Measurements from ENCODE around the gene LTBP3. TPM values are rescaled to one million over a fixed set of nuclear protein-coding genes. Genes with fewer than 3 reads are reported as not detected.

The LTBP3 gene
- polyA plus RNA-seq, 1 of the 3 experiments (the other 2 are of a cell fraction), result 167 TPM

- peaks cover 86 to 92% of the 10 kb centered on the region in 2 experiments for H3K4me1 ChIP-seq (ENCODE audit: control insufficient read depth in 1 of 2, insufficient read depth in 2 of 2, low read depth in 1 of 2, low read length in 1 of 2)
- H3K27me3 ChIP-seq (ENCODE audit: insufficient read depth), result no peaks in the 10 kb centered on the region
- H3K9me2 ChIP-seq, result no peaks in the 10 kb centered on the region
- H2AFZ ChIP-seq (ENCODE audit: low read depth), result no peak overlapping the region
- peak overlapping the region; percentile 95 for H3K9ac ChIP-seq
- POLR2A ChIA-PET, result interaction anchor here (10.5 to 26.8 kb wide), 3 partner anchors 13 to 67 kb away, joined by 283 to 1027 read pairs (median 591); partner anchors contain the start of genes MALAT1 and NEAT1
- no peaks in the 10 kb centered on the region for H4K20me1 ChIP-seq (ENCODE audit: insufficient read depth)
- H3K27ac ChIP-seq (ENCODE audit: low read depth in 2 of 2, low read length in 1 of 2), result peak overlapping the region; percentile 100
- peak overlapping the region; percentile 83 for H3K4me2 ChIP-seq
- WGBS (ENCODE audit: low lambda C conversion rate), result 36% methylated on average over 7 of the region's 8 CpGs
- 0 out of 2 replicates have a peak, but pooled peaks have one; percentile 7 for TF ChIP-seq MAX (IDR thresholded peaks at IDR 0.05; ENCODE audit: low read depth)
- no peak for TF ChIP-seq EZH2phosphoT487 (IDR thresholded peaks at IDR 0.05; ENCODE audit: borderline replicate concordance, low read depth)
- CTCF ChIA-PET, result interaction anchor here (1.0 to 8.3 kb wide), 6 partner anchors 9 to 67 kb away, joined by 3 to 58 read pairs (median 6); partner anchors contain the start of genes MALAT1 and NEAT1
- peaks cover 75% of the 10 kb centered on the region for H3K79me2 ChIP-seq (ENCODE audit: insufficient read depth)
- no peak overlapping the region; a peak in 1 of 4 replicates for H3K4me3 ChIP-seq (ENCODE audit: low read depth in 2 of 2, low read length in 1 of 2)
- no peaks in the 10 kb centered on the region for H3K9me3 ChIP-seq
- DNase-seq, result no peak
- peaks cover 88% of the 10 kb centered on the region for H3F3A ChIP-seq (replicated peaks; ENCODE audit: insufficient read depth)
- H3K36me3 ChIP-seq (replicated peaks in 1 of 2; ENCODE audit: control insufficient read depth in 1 of 2, insufficient read depth in 2 of 2, low read length in 1 of 2), result no peaks in the 10 kb centered on the region
These were observed 68.3 kb downstream of the LTBP3 start for GRCh38 chr11:65489706-65490320.

- no peak for DNase-seq
- no peaks in the 10 kb centered on the region for H4K20me1 ChIP-seq (ENCODE audit: insufficient read depth)
- no peak overlapping the region for H2AFZ ChIP-seq (ENCODE audit: low read depth)
- peaks cover 82 to 87% of the 10 kb centered on the region in 2 experiments for H3K4me1 ChIP-seq (ENCODE audit: control insufficient read depth in 1 of 2, insufficient read depth in 2 of 2, low read depth in 1 of 2, low read length in 1 of 2)
- peak overlapping the region; percentile 100 for H3K27ac ChIP-seq (ENCODE audit: low read depth in 2 of 2, low read length in 1 of 2)
- peak overlapping the region; percentile 83 for H3K4me2 ChIP-seq
- no peak overlapping the region; a peak in 1 of 4 replicates for H3K4me3 ChIP-seq (ENCODE audit: low read depth in 2 of 2, low read length in 1 of 2)
- 10% methylated on average over 9 of the region's 10 CpGs for WGBS (ENCODE audit: low lambda C conversion rate)
- H3K9me3 ChIP-seq, result no peaks in the 10 kb centered on the region
- peaks cover 75% of the 10 kb centered on the region for H3K79me2 ChIP-seq (ENCODE audit: insufficient read depth)
- ChIA-PET POLR2A (interaction anchor here (10.5 to 26.8 kb wide), 3 partner anchors 13 to 67 kb away, joined by 283 to 1027 read pairs (median 591); partner anchors contain the start of genes MALAT1 and NEAT1), CTCF (interaction anchor here (0.9 to 8.3 kb wide), 7 partner anchors 9 to 73 kb away, joined by 3 to 58 read pairs (median 7); partner anchors contain the start of genes MALAT1 and NEAT1)
- H3K27me3 ChIP-seq (ENCODE audit: insufficient read depth), result no peaks in the 10 kb centered on the region
- H3K9me2 ChIP-seq, result no peaks in the 10 kb centered on the region
- peak overlapping the region; percentile 95 for H3K9ac ChIP-seq
- H3K36me3 ChIP-seq (replicated peaks in 1 of 2; ENCODE audit: control insufficient read depth in 1 of 2, insufficient read depth in 2 of 2, low read length in 1 of 2), result no peaks in the 10 kb centered on the region
- H3F3A ChIP-seq (replicated peaks; ENCODE audit: insufficient read depth), result peaks cover 81% of the 10 kb centered on the region
- TF ChIP-seq SIN3A (IDR thresholded peaks at IDR 0.05; ENCODE audit: borderline replicate concordance, low read depth, low read length) (0 out of 2 replicates have a peak, but pooled peaks have one; percentile 18), CTCF (IDR thresholded peaks at IDR 0.05) (no peak), TAF1 (IDR thresholded peaks at IDR 0.05; ENCODE audit: borderline replicate concordance, low read depth, low read length) (peak; percentile 40; the same call in 1 of the 2 replicates), JUND (IDR thresholded peaks at IDR 0.05) (peak; percentile 17), USF2 (IDR thresholded peaks at IDR 0.05; ENCODE audit: borderline replicate concordance, low read depth, low read length) (no peak), PBX3 (IDR thresholded peaks at IDR 0.05) (peak; percentile 69), NFIC (IDR thresholded peaks at IDR 0.05; ENCODE audit: borderline replicate concordance) (peak; percentile 31; the same call in 1 of the 2 replicates), REST (IDR thresholded peaks at IDR 0.05; ENCODE audit: low read depth, low read length) (0 out of 2 replicates have a peak, but pooled peaks have one; percentile 25), TEAD4 (IDR thresholded peaks at IDR 0.05; ENCODE audit: borderline replicate concordance, insufficient read depth) (peak; percentile 88), EP300 (IDR thresholded peaks at IDR 0.05; ENCODE audit: borderline replicate concordance in 1 of 2, low read depth in 1 of 2, low read length in 1 of 2) (peak; percentile 10 to 79; a peak in 1 of 4 replicates), TCF12 (IDR thresholded peaks at IDR 0.05) (peak; percentile 82), FOSL2 (IDR thresholded peaks at IDR 0.05; ENCODE audit: borderline replicate concordance, low read depth) (peak; percentile 46; the same call in 1 of the 2 replicates), MXI1 (IDR thresholded peaks at IDR 0.05; ENCODE audit: low read depth, low read length) (no peak), MAX (IDR thresholded peaks at IDR 0.05; ENCODE audit: low read depth) (peak; percentile 41)
These were observed 69.0 kb downstream of the LTBP3 start for GRCh38 chr11:65489035-65489705.
